Upper lobe of left lung (tissue), 4 donors: ENCODE results near the gene KIAA1217.

ENCODE experiments used
- CTCF ChIP-seq, 6 experiments: fragments of 450-650 bp in 4 of 6; fragments of 200-600 bp in 2 of 6; sonication (generic) in 2 of 6; IDR thresholded peaks; one replicate each; pipeline ENCODE4 v1.5.1; 2016 to 2019; ENCODE audit warnings: antibody characterized with exemption in 6 of 6
- EP300 ChIP-seq, 4 donors: sonication (generic); formaldehyde crosslinking; IDR thresholded peaks; one replicate each; pipeline ENCODE4 v1.5.1; 2017; ENCODE audit warnings: antibody characterized with exemption in 4 of 4, control low read depth in 2 of 4
- POLR2A ChIP-seq, 4 donors: fragments of 450-650 bp; IDR thresholded peaks; one replicate each; pipeline ENCODE4 v1.5.1; 2016 to 2017; ENCODE audit warnings: antibody characterized with exemption in 4 of 4, mild to moderate bottlenecking in 2 of 4
- POLR2AphosphoS5 ChIP-seq, 2 donors: sonication (generic); formaldehyde crosslinking; IDR thresholded peaks; one replicate each; pipeline ENCODE4 v1.5.1; 2017; ENCODE audit warnings: antibody characterized with exemption in 2 of 2

- TF ChIP-seq CTCF (IDR thresholded peaks at IDR 0.05), result no peak
- TF ChIP-seq POLR2AphosphoS5 (IDR thresholded peaks at IDR 0.05), result no peak
- TF ChIP-seq POLR2A (IDR thresholded peaks at IDR 0.05), result no peak
- TF ChIP-seq EP300 (IDR thresholded peaks at IDR 0.05), result no peak
Observed at GRCh38 chr10:24340446-24340845, 131.5 kb downstream of the KIAA1217 start.
